ENCODE data around the gene LRRC36. TPM values are rescaled to one million over a fixed set of nuclear protein-coding genes. Genes with fewer than 3 reads are reported as not detected.
A peak's percentile ranks its signal among the peaks of the same experiment; 100 is the strongest.

LRRC36 gene
- total and polyA plus RNA-seq, 8 donors: 3.0 to 73.6 (median 55.7) TPM

DNA sequence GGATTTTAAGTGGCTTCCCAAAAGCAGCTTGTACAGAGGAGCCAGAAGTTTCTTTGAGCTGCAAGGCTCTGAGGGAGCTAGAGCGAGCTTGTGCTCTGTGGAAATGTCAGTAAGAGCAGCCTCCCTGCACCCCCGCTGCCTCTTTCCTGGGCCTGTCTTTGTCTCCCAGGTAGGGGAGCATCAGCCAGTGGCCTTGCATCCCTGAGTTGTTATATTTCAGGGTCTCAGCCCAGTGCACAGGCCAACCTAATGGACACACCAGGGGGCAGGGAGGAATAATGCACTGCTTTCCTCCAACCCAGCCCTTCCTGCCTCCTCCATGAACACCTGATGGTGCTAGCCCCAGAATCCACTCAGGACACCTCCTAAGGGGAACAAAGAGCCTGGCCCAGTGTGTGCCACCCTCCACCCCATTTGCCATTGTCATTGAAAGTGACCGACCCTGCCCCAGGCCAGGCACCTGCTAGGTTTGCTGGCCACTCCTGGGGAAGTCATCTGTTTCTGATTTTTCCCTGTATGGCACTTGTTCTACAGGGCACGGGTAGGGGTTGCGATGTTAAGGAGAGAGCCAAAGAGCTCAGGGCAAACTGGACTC, 60.3 kb downstream of the LRRC36 start:
- no peak for ATAC-seq
- intact Hi-C loops (cut with DNase I): no loop called here
- Histone ChIP-seq H3K9me3 (no peaks in the 10 kb centered on the region), H3K36me3 (no peaks in the 10 kb centered on the region), H3K27ac (no peak overlapping the region), H3K4me3 (no peak overlapping the region), H3K4me1 (peaks cover 2 to 27% of the 10 kb centered on the region in 2 donors), H3K27me3 (no peaks in the 10 kb centered on the region)
- TF ChIP-seq CTCF (IDR thresholded peaks at IDR 0.05): no peak
- DNase-seq: no peak

- peaks cover 0 to 4% of the 10 kb centered on the region in 2 donors for H3K27me3 ChIP-seq
- intact Hi-C loops (cut with DNase I): no loop called here
- no peak for TF ChIP-seq CTCF (IDR thresholded peaks at IDR 0.05)
- H3K27ac ChIP-seq: no peak overlapping the region
- H3K36me3 ChIP-seq: no peaks in the 10 kb centered on the region
- peaks cover 3 to 33% of the 10 kb centered on the region in 2 donors for H3K4me1 ChIP-seq
- DNase-seq (no peak), ATAC-seq (no peak)
- H3K4me3 ChIP-seq: no peak overlapping the region
- H3K9me3 ChIP-seq: no peaks in the 10 kb centered on the region
These were observed 61.0 kb downstream of the LRRC36 start for GRCh38 chr16:67387479-67388079.

GRCh38 chr16:67388191-67388590, 61.6 kb downstream of the LRRC36 start:
- ATAC-seq: no peak
- peaks cover 0 to 10% of the 10 kb centered on the region in 2 donors for H3K27me3 ChIP-seq
- no peak overlapping the region for H3K4me3 ChIP-seq
- no peaks in the 10 kb centered on the region for H3K36me3 ChIP-seq
- peaks cover 8 to 39% of the 10 kb centered on the region in 2 donors for H3K4me1 ChIP-seq
- H3K9me3 ChIP-seq: no peaks in the 10 kb centered on the region
- H3K27ac ChIP-seq: no peak overlapping the region
- DNase-seq: no peak
- no peak for TF ChIP-seq CTCF (IDR thresholded peaks at IDR 0.05)
- intact Hi-C loops (cut with DNase I): no loop called here

- no peak for ATAC-seq
- Histone ChIP-seq H3K4me3 (no peak overlapping the region), H3K27ac (no peak overlapping the region), H3K27me3 (peaks cover 0 to 14% of the 10 kb centered on the region in 2 donors), H3K36me3 (no peaks in the 10 kb centered on the region), H3K9me3 (no peaks in the 10 kb centered on the region), H3K4me1 (peaks cover 8 to 43% of the 10 kb centered on the region in 2 donors)
- DNase-seq: no peak
- intact Hi-C loops (cut with DNase I): no loop called here
- no peak for TF ChIP-seq CTCF (IDR thresholded peaks at IDR 0.05)
These were observed 62.0 kb downstream of the LRRC36 start for GRCh38 chr16:67388591-67388990.

DNA sequence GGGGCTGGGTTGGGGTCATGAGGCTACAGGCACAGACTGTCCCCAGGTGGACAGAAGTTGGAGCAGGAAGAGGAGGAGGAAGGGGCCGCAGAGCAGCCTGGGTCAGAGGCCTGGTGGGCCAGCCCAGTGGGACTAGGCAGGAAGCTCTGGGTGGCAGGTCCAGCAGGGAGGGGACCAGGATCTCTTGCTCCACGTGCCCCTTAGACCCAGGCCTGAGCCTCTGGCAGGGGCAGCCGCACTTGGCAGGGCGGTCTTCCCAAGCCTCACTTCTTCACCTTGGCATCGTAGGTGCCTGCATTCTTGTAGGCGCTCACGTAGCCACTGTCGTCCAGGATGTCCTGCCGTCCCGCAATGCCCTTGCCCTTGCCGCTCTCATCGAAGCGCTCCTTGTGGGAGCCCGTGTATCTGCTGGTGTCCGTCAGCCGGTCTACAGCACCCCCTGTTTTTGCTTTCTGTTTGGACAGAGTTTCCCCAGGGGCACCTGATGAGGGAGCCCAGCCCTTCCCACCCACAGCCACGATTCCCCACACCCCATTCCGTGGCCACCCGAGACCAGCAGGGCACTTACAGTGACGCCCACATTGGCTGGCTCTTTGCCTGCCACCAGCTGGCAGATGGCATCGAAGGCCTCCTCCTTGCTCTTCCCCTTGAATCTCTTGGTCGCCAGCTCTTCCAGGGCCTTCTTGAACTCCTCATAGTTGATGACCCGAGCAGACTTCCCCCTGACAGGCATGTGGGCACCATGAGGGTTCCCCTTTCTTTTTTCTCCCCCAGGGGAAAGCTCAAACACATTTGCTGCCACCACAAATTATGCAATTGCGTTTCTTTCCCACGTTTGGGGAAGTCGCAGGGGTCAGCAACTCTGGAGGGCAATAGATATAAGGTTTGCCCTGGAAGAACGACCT, 63.5 kb downstream of the LRRC36 start:
- no peak for TF ChIP-seq CTCF (IDR thresholded peaks at IDR 0.05)
- Histone ChIP-seq H3K36me3 (no peaks in the 10 kb centered on the region), H3K27ac (no peak overlapping the region), H3K4me3 (no peak overlapping the region), H3K27me3 (peaks cover 0 to 30% of the 10 kb centered on the region in 2 donors), H3K9me3 (no peaks in the 10 kb centered on the region), H3K4me1 (peaks cover 13 to 59% of the 10 kb centered on the region in 2 donors)
- DNase-seq (peak in 1 of 4 donors; percentile 75), ATAC-seq (peak; percentile 3)
- intact Hi-C loops (cut with DNase I): no loop called here
